Embryonic facial prominence (tissue), 1 donor: ENCODE results near the gene UBR4.
"Not testable (repeated sequence)": the region's sequence is repeated elsewhere in the genome, so short reads cannot be mapped to it uniquely, and the experiment has no call there.

ENCODE experiments used
- DNase-seq: peaks from one replicate; pipeline ENCODE4 v3.0.0-alpha.2; 2016; ENCODE audit errors: extremely low spot score

UBR4 gene

DNA sequence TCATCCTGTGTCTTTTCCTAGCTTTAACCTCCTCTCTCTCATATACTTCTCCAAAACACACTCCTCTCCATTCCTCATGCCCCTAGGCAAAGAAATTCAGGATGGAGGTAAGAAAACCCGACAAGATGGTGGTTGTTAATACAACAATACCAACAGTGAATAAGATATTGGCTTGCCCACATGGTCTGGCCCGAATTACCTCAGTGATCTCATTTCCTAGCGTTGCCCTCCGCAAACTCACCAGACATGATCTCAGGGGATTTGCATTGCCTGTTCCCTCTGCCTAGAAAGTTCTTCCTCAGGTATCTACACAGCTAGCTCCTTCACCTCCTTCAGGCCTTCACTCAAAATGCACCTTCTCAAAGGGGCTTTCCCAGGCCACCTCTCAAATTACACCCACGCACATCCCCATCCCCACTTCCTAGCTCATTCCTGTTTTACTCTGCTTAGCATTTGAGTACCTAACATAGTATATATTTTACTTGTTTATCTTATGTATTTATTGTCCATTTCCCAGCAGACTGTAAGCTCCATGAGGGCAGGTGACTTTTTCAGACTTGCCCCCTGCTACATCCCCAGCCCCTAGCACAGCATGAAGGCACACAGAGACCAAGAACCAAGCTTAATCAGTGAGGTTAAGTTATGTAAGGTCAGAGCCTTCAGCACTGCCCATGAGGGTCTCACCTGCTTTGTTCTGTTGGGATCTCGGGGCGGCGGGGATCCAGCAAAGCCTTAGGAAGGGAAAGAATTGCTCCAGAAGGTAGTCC lies 10.2 kb upstream of the UBR4 start:
- DNase-seq: no peak

DNA sequence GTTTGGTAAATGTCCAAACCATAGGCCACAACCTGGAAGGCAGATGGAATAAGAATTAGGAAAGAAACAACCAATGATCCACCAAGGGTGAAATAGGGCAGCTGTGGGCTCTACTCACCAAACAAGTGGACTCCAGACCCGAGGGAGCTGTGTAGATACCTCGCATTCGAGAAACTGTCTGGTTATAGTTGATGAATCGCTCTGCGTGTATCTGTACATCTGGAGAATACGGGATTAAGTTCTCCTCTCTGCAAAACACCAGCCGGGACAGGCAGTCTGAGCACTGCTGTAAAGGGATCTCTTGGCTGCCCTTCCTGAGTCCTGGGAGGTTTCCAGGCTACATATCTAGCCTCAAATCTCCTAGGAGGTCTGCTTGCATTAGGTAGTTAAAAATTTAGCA lies 9.4 kb upstream of the UBR4 start:
- no peak for DNase-seq

DNA sequence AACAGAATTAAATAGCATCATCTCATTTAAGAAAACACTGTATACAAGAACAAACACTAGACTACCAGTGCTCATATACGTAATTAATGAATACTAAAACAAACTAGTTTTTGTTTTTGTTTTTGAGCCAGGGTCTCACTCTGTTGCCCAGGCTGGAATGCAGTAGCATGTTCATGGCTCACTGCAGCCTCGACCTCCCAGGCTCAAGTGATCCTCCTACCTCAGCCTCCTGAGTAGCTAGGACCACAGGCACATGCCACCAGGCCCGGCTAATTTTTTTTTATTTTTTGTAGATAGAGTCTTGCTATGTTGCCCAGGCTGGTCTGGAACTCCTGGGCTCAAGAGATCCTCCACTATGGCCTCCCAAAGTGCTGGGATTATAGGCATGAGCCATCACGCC lies 6.5 kb upstream of the UBR4 start:
- DNase-seq: not testable (repeated sequence)

DNA sequence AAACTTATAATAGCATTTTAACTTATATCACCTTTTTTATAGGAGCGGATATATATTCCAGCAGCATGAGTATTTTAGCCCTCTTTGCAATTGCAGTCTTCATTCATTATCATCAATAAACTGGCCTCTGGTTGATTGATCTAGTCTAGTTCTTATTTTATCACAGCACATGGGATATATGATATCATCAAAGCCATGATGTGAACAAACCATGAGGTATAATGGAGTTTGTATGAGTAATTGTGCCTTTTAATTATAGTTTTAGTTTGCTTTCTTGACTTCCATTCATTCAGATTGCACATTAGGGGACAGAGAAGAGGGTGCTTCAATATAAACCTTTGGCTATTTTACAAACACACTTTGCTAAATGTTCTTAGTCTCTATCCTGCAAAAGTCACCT lies 3.5 kb upstream of the UBR4 start:
- no peak for DNase-seq

DNA sequence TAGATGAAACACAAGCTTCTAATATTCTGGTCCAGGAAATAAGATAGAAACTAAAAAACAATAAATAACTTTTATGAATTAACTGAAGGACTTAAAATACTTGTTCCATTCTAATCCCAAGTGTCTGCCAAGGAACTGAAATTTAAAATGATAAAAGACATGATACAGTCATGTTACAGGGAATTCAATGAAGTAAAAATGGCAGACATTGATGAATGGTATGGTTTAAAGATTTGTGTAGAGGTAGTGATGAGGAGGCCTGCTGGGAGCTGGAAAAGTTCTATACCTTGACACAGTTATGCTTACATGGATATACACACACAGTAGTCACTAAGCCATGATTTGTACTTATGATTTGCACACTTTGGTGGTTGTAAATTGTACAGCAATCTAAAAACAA lies 2.1 kb upstream of the UBR4 start:
- no peak for DNase-seq

DNA sequence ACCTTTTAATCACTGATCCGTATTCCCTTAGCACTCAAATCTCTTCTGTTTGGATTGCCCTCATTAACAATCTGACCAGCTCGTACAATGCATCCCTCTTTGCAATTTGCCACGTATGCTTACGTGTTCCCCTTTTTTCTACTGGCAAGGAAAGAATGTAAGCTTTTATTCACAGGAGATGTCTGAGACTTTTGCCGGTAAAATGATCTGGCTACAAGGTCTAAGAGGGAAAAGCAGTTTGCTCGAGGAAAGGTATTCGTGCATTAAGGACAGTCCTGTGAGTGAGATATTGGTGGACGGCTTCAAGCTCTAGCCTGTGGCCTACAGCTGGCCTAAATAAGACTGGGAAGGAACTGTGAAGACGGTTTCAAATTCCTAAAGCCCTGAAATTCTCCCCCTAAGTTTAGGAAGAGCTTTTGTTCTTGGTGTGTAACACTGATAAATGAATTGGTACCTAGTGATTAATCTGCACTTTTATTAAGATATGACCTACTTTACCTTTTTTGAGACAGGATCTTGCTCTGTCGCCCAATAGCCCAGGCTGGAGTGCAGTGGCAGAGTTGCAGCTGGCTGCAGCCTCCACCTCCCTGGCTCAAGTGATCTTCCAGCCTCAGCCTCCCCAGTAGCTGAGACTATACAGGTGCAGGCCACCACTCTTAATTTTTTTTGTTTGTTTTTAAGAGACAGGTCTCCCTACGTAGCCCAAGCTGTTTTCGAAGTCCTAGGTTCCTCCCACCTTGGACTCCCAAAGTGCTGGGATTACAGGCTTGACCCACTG lies 895 bp upstream of the UBR4 start:
- DNase-seq: no peak

DNA sequence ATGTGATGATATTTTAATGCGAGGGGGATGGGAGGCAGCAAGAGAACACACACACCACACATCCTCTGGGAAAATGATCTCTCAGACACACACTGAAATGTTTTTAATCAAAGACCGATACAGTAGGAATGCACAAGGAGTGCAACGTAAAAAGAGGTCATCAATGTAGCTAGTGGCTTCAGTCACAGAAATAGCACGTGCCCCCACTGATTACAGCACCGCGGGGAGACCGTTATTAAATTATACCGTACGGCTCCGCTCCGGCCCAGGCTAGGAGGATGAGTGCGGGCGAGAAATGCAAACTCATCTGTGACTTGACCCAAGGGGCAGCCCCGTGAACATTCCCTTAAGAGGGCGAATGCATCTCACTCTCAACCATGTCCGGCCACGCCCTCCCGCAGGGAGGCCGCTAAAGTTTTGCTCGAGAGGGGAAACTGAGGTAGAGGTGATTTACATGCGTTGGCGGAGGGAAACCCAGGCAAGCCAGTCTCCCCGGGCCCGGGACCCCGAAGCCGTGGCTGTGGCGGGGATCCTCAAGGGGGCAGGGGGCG lies 552 bp downstream of the UBR4 start:
- DNase-seq: no peak

DNA sequence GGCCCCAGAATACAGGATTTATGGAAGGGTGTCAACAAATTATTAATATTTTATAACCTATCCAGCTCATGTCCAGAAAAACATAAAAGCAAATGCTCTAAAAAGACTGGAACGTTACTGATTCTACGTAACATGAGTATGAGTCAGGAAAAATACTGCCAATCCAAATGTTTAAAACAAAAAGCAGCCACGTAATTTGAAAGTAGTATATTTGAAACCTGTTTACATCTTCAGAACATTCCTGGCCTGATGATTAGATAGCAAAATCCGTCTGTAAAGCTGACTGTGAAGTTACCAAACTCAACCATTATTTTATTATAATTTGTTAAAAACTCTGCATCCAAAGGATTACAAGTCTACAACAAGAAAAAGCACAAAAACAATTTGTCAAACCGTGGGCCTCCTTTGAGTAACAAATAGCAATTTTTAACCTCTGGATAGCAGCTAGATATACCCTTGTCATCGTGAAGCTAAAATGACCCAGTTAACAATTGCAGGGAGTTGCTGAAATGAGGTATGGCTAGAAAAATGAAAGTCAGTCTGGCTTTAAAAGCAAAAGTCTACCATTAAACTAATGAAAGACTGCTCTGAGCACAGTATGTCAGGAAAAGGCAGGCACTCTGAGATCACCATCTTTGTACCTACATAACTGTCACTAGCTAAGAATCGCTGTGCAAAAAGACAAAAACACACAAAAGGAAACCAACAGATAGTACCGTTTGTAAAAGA lies 1.2 kb downstream of the UBR4 start:
- DNase-seq: no peak

DNA sequence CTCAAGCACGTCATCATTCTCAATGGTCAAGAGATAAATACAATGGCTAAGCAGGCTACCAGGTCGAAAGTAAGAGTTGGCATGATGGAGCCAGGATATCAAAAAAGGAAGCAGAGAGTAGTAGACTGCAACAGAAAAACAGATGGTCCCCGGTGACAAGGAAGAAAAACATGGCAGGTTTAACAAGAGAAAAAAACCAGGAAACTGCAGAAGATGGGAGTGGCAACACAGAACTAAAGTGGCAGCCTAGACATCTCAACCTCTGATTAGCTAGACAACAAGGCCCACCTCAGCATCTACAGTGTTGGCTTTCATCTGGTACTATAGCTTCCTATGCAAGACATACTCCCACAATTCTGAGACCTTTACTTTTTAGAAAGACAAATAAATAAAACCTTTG lies 3.1 kb downstream of the UBR4 start:
- no peak for DNase-seq

DNA sequence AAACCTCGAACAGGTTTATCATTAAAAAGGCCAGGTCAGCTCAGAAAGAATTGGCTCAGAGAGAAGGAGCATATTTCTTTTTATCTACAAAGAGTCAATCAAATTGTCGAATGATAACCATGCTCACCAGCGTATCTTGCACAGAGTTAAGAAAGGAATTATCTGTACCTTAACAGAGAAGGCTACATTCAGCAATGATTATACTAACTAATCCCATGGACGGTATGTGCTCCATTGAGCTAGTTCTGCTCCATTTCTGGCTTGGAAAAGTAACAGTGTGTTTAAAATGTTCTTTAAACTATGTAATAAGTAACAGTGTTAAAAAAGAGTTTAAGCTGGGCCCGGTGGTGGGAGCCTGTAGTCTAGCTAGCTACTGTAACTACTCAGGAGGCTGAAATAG lies 4.2 kb downstream of the UBR4 start:
- no peak for DNase-seq

DNA sequence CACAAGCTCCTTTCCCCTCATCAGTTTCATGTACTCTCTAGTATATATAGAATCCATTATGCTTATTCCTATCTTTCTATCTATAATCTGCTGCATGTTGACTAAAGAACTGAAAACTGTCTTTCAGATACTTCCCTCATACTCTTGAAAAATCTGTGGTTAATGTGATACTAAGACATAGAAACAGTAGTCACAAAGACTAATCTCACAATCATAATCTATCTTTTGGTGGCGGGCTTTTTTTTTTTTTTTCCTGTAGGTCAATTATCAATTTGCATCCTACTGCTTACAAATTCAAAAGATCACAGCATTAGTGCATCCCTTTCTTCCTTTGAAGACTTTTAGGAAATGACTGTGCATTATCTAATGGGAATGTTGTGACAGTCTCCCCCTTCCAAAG lies 4.7 kb downstream of the UBR4 start:
- no peak for DNase-seq

DNA sequence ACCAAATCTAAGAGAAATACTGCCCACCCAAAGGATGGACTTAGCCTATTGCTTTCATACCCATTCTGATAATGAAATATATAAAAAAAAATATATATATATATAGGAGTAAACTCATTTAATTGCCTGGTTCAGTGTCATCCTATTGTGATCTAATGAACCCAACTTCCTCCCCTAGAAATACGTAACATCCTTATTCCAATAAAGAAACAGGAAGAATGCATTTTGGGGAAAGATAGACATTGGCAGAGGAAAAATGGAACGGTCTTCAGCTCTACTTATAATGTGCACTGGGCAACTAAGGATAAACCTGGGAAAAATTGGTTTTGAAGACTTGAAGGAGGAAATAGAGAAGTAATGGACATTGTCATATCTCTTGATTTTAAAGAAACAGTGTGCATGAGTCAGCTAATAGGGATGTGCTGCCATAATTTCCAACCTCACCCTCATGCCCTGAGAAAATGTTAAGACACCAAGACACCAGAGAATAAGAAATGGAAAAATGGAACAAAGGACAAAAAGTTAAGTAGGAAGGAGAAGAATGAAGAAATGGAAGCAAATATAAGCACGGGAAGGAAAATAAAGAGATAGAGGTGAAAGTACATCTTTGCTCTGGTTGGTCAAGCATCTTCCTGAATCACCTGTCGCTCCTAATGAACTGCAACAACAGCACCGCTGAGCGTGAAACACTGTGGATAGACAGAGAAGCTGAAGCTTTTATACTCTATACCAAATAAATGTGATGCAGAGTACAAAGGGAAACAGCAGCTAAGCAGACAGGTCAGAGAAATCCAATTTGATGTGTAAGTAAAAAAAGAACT lies 5.4 kb downstream of the UBR4 start:
- DNase-seq: no peak

DNA sequence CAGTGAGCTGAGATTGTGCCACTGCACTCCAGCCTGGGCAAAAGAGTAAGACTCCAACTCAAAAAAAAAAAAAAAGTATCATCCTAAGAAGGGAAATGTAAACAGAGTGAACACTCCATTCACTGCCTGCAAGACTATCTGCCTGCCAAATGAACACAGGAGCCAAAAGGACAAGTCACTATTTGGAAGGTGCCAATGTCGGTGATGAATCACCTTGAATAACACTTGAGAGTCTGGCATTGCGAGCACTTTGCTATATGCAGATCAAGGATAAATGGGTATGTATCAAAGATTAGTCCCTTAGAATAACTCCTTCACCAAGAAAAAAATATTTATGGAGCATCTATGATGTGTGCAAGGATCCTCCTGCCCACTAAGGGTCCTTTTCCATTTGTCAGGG lies 6.6 kb downstream of the UBR4 start:
- DNase-seq: no peak

DNA sequence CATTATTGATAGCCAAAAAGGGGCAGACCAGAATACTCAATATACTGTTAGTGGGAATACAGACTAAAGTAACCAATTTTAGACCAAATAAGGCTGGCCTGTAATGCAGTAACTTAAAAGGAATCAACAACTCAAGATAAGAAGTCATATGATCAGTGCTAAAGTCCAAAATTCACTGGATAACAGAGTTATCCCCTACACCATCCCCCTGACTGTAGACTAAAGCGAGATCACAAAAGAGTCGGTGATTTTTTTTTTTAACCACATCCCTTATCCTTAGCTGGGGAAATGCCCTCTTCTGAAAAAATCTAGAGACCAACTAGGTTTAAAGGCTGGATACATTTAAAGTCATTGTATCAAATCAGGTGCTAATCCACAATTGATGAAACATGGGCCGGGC lies 7.7 kb downstream of the UBR4 start:
- no peak for DNase-seq

DNA sequence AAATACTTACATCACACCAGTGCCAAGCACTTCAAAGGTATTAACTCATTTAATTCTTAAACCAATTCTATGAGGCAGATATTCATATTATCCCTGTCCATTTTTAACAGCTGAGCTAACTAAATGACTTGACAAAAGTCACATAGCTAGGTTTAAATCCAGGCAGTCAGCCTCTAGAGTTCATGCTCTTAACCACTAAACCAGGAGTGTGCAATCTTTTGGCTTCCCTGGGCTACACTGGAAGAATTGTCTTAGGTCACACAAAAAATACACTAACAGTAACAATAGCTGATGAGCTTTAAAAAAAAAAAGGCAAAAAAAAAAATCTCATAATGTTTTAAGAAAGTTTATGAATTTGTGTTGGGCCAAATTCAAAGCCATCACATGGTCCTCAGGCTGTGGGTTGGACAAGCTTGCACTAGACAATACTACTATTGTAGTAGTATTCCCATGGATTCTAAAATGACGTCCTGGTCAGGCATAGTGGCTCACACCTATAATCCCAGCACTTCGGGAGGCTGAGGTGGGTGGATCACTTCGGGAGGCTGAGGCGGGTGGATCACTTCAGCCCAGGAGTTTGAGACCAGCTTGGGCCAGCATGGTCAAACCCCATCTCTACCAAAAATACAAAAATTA lies 10.0 kb downstream of the UBR4 start:
- no peak for DNase-seq

DNA sequence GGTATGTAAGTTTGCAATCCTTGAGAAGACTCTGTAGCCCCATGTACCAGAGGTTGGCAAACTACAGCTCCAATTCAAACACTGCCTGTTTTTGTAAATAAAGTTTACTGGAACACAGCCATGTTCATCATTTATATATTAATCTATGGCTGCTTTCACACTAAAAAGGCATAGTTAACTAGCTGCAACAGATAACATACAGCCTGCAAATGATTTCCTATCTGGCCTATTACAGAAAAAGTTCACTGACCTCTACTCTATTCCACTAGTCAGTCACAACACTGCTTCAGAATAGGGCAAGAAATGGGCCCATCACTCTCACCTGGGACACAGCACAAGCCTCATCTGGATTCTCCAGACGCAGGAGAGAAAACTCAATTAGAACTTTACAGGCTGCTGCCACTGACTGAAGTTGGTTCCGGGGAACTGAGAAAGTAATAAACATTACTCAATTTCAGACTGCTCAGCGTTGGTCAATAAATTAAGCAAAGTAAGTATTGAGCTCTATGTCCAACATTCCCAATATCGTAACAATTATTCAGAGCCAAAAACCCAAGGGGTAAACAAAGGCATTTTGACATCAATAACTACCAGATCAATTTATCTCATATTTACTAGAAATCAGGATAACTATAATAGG lies 10.6 kb downstream of the UBR4 start:
- no peak for DNase-seq

DNA sequence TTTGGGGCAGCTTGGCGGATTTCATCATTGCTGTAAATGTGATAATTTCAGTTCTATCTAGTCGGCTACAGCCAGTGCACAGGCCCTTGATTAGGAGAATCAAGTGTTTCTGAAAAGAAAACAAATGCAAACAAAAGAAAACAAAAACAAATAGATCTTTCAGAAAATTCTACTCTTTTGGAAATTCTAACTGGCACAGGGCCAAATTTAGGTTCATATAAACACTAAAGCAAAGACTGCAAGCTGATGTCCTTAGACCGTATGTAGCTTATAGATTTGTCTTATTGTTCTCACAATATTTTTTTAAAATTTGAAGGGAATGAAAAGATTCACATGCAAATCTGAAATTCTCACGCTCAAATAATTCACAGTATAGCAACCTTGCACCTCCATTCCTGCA lies 11.2 kb downstream of the UBR4 start:
- DNase-seq: no peak

DNA sequence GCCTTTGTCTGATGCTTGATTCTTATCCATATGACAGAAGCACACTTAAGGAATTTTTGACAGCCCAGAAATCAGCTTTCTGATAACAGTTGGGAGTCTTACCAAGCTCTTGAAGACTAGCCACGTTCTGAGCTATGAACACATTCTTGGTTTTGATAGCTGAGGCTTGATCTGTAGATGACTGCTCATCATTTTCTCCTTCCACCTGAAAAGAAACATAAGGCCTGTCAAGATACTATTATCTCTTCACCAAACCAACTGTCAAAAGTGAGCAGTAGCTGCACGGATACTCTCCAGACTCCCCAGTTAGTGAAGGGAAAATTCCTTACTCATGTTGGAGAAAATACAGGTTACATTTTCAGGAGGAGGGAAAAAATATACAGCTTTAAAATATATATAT lies 12.2 kb downstream of the UBR4 start:
- no peak for DNase-seq

DNA sequence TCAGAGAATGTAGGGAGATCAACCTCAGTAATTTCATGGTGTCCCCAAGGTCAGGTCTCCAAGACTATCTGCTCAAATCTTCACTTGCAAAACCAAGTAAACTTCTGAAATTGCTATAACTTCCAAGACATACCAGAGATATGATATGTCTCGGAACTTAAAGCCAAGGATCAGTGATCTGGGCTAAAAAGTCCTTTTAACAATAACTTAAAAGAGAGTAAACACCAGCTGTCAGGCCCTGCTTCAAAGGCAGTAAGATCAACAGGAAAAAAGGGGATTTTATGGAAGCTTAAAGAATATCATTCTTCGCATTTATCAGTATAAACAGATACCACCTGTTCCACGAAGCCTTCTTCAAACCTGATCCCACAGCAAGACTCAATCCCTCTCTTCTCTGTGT lies 13.7 kb downstream of the UBR4 start:
- DNase-seq: no peak

DNA sequence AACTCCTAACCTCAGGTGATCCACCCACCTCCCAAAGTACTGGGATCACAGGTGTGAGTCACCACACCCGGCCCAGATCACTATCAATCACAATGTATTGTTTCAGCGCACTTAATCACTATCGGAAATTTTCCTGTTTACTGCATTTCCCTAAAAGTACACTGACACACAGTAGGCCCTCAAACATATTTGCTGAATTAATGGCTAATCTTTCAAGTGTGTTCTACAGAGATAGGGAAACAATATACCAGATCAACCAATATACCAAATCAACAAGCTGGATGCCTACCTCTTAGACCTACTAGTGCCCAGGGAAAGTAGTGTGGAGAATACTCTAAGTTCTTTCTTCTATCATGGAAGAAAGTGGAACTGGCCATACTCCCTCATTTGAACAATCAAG lies 17.1 kb downstream of the UBR4 start:
- DNase-seq: no peak

DNA sequence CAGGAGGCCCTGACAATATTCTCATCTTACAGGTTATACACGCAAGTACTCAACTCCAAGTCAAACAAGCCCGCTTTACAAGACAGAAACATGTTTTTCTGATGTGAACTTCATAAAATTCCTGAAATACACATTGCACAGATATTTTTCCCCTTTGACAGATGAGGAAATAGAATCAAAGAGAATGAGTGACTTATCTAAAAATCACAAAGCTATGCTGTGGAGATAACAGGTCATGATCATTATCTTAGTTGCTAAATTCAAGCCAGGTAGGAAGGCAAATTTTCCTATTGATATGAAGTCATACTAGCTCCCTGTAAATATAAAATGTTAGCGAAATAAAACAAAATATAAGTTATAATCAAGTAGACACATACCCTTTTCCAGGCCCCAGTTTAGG lies 18.3 kb downstream of the UBR4 start:
- DNase-seq: no peak
